HG03045 (cell line): ENCODE data around the gene EEF2KMT.
"Not testable (repeated sequence)": the region's sequence is repeated elsewhere in the genome, so short reads cannot be mapped to it uniquely, and the experiment has no call there.

ENCODE experiments used
- ATAC-seq: cut with Tn5 transposase; IDR thresholded peaks from one replicate; pipeline ENCODE4 v1.9.1; 2021; ENCODE audit warnings: mild to moderate bottlenecking, moderate library complexity; ENCODE audit not compliant: unreplicated experiment

EEF2KMT gene

GRCh38 chr16:5096437-5097060 lies 1.0 kb downstream of the EEF2KMT start:
- ATAC-seq = not testable (repeated sequence)

GRCh38 chr16:5095145-5095830 lies 2.3 kb downstream of the EEF2KMT start:
- ATAC-seq = not testable (repeated sequence)

DNA sequence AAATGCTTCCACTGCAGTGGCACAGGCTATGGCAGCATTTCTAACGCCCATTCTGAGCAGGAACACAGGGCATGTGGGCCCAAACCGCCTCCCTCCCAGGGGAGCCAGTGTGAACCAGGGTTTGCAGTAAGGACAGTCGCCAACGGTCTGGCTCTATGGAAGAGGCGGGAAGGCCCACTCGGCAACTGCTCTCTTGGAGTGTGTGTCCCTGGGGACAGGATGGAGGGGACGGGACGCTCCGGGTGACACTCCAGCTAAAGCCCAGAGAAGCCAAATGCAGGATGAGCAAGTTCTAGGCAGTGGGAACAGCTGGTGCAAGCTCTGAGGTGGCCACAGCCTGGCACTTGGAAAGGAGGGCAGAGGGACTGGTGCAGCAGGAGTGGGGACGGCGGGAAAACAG lies 3.8 kb downstream of the EEF2KMT start:
- not testable (repeated sequence) for ATAC-seq

DNA sequence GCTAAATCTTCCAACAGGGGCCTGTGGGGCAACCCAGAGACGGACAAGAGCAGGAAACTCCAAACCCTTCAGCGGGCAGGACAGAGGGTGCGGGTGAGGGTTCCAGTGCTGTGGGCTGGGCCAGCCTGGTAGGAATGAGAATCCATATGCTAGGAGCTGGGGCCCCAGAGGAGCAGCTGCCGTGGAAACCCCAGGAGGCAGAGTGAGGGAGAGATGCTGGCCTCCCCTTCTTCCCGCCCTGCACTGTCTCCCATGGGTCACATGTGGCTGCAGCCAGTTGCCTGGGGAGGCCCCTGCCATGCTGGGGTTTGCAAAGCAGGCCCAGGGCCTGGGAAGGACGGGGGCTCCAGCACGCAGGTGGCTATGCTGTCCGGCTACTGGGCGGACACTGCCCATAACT lies 4.5 kb downstream of the EEF2KMT start:
- not testable (repeated sequence) for ATAC-seq

GRCh38 chr16:5090592-5090991 lies 7.0 kb downstream of the EEF2KMT start:
- not testable (repeated sequence) for ATAC-seq

- ATAC-seq = not testable (repeated sequence)
These were observed 7.6 kb downstream of the EEF2KMT start for GRCh38 chr16:5089911-5090555.

DNA sequence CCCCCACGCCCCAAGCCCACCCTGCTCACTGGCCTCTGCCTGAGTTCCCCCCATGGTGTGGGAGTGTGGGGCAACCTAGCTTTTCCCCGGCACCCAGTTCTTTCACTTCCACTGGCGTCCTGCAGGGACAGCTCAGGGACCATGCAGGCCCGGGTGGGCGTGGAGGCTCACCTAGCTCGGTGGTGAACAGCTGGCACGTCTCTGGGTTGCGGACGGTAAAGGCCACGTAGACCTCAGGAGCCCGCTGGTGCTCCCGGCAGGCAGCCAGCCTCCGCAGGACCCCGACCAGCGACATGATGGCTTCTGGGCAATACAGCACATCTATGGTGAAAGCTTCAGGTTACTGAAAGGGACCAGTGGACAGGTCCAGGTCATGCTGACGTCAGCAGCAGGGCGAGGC lies 8.7 kb downstream of the EEF2KMT start:
- not testable (repeated sequence) for ATAC-seq

GRCh38 chr16:5088086-5088790 lies 9.4 kb downstream of the EEF2KMT start:
- not testable (repeated sequence) for ATAC-seq

DNA sequence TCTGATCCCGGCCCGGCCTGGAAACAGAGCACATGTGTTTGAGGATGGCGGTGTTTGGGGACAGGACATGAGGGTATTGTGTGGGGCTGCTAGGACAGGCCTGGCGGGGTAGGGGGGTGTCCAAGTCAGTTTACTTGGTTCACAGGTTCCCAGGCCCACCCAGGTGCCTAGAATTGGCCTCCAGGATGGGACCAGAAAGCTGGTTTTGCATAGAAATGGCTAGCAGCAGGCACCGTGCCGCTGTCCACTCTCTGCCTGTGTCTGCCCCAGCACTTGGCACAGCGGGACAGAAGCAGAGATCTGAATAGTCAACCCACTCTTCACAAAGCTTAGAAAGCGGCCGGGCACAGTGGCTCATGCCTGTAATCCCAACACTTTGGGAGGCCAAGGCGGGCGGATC lies 11.9 kb downstream of the EEF2KMT start:
- not testable (repeated sequence) for ATAC-seq

GRCh38 chr16:5084802-5085201 lies 12.8 kb downstream of the EEF2KMT start:
- not testable (repeated sequence) for ATAC-seq

- ATAC-seq = not testable (repeated sequence)
These were observed 13.4 kb downstream of the EEF2KMT start for GRCh38 chr16:5084099-5084731.

DNA sequence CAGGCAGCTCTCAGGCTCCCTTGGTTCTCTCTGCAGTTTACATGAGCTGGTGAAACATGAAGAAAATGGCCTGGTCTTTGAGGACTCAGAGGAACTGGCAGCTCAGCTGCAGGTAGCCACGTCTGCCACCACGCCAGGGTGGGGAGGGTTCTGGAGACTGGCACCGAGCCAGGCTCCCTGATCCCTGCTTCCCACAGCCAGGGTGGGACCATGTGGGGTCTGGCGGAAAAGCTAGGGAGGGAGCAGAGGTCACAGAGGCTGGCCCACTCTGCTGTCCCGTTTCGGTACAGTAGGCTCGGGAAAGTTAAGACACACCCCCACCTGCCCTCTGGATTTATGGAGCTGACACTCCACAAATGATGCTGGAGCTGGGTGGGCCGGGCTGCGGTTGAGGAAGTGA lies 13.9 kb downstream of the EEF2KMT start:
- not testable (repeated sequence) for ATAC-seq

DNA sequence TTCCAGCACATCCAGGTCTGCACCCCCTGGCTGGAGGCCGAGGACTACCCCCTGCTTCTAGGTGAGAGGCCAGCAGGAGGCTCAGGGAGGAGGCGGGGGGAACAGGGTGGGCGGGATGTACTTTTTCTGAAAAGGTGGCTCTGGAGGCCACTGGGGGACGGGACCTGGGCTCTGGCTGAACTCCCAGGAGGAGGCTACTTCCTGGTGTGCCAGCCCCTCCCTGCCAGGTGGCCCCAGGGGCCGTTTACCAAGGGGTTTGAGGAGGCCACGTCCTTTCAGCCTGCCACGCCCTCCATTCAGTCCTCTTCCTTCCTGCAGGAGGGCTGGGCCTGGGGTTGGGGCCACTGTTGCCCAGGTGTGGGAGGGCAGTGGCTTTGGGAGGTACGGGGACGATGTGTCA lies 16.6 kb downstream of the EEF2KMT start:
- ATAC-seq = not testable (repeated sequence)

DNA sequence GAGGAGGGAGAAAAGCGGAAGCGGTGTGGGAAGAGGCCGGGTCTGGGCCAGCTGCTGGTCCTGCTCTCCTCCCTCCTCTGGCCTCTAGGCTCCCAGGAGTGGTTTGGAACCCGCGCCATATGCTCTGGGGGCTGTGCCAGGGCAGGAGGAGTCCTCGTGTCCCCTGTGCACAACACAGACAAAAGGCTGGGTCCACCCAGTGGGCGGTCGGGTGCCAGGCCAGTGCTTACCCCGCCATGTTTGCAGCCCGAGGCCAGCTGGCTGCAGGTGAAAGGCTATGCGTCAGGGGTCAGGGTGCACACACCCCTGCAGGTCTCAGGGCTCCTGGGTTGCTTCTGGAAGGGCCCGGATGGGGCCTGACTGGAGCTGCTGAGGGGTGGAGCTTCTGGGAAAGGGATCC lies 17.1 kb downstream of the EEF2KMT start:
- not testable (repeated sequence) for ATAC-seq

DNA sequence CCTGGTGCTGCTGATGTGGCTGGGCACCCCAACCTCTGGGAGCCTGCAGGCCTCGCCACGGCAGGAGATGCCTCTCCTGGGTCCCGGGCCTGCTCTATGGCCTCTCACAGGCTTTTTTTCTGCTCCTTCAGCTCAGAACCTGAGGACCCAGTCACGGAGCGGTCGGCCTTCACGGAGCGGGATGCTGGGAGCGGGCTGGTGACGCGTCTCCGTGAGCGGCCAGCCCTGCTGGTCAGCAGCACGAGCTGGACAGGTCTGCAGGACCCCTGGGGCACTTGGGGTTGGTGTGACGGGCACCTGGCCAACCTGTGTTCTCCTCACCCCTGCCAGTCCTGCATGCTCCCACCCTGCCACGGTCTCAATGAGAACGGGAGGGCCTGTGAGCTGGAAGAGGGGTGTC lies 19.0 kb downstream of the EEF2KMT start:
- ATAC-seq = no peak

GRCh38 chr16:5077304-5077703 lies 20.3 kb downstream of the EEF2KMT start:
- no peak for ATAC-seq

DNA sequence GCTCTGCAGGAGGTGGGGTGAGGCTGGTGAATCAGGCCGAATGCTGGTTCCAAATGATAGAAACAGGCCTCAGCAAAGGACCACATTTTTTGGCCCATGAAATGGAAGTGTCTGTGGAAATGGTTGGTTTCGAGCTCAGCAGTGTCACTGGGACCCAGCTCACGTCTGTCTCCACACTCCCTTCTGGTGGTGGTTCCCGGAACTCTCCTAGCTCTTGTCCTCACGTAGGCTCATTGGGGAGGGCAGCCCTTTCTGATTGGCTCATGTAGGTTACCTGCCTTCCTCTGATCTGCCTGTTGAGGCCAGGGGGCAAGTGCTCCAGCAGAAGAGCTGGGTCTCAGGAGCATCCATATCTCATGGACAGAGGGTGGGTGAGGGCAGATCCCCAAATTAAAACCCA lies 22.0 kb downstream of the EEF2KMT start:
- ATAC-seq = no peak

DNA sequence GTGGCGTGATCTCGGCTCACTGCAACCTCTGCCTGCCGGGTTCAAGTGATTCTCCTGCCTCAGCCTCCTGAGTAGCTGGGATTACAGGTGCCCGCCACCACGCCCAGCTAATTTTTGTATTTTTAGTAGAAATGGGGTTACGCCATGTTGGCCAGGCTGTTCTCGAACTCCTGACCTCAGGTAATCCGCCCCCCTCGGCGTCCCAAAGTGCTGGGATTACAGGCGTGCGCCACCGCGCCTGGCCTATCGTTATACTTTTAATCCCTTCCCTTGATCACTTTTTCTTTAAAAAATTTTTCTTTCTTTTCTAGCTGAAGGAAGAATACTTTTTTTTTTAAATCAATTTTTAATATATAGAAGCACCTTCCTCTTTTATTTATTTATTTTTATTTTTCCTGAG lies 23.8 kb downstream of the EEF2KMT start:
- not testable (repeated sequence) for ATAC-seq

GRCh38 chr16:5073279-5073629 lies 24.3 kb downstream of the EEF2KMT start:
- ATAC-seq = no peak

DNA sequence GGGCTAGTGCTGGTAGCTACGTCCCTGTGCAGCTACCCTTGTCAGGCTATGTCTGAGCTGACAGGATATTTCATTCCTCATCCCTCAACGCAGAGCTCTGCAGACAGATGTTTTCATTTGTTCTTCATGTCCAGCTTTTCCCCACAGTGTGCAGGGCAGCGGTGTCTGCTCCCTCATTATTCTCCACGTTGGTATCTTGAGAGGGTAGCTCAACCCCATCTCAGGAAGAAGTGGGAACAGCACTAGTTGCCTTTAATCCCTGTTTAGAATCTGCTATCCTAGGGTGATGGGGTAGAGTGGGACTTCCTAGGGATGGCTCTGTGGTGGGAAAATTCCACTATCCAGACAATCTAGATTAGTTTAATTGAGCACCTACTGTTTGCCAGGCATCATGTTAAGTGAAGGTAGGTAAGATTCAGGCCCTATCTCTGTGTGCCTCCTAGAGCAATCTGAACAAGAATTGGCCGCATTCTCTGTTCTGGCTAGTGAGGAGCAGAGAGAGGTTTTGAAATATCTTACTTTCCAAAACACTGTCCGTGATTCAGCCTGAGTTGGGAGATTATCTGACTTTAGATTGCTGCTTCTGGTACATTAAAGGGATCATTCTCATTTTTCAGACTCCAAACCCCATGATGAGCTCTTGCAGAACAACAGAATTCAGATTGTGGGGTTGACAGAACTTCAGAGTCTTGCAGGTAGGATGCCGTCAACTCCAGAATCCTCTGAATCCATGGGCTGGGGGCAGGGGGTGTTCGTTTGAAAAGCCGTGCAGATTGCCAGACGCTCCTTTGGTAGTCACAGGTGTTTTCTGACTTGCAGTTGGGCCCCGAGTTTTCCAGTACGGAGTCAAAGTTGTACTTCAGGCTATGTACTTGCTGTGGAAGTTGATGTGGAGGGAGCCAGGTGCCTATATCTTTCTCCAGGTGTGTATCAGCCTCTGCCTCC lies 25.0 kb downstream of the EEF2KMT start:
- ATAC-seq = no peak
